ENCODE data around the gene GPR84.

DNA sequence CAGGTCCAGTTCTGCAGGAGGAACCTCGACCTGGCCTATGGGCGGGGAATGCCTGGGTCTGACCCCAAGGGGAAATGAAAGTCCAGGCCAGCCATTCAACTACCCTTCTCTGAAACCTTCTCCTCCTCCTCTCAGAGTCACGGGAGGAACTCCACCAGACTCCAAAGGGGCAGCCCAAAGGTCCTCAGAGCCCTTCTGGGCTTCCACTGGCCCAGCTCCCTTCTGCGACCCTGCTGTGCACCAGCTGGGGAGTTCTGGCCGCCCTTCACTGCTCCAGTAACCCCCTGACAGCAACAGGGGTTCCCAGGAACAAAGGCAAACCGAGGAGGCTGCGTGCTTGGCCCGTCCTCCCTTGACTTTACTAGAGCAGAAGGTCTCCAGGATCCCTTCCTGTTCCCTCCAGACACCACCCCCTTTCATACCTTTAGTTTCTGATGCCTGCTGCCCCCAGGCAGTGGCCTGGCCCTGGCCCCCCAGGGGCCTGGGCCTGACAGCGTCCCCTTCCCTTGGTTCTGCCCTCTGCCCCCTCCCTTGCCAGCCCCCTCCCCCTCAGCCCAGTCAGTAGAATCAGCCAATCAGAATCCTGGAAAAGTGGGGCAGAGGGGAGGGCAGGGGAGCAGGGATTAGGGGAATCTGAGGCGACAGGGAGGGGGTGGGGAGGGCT, 21.1 kb upstream of the GPR84 start:
- TF ChIP-seq, protein P1, sequence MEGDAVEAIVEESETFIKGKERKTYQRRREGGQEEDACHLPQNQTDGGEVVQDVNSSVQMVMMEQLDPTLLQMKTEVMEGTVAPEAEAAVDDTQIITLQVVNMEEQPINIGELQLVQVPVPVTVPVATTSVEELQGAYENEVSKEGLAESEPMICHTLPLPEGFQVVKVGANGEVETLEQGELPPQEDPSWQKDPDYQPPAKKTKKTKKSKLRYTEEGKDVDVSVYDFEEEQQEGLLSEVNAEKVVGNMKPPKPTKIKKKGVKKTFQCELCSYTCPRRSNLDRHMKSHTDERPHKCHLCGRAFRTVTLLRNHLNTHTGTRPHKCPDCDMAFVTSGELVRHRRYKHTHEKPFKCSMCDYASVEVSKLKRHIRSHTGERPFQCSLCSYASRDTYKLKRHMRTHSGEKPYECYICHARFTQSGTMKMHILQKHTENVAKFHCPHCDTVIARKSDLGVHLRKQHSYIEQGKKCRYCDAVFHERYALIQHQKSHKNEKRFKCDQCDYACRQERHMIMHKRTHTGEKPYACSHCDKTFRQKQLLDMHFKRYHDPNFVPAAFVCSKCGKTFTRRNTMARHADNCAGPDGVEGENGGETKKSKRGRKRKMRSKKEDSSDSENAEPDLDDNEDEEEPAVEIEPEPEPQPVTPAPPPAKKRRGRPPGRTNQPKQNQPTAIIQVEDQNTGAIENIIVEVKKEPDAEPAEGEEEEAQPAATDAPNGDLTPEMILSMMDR (IDR thresholded peaks at IDR 0.05) = no peak
- no peak for TF ChIP-seq POLR2A (IDR thresholded peaks at IDR 0.05)

Data from adrenal gland (tissue), 5 donors.